GM23338 (cell line): ENCODE results near the gene MYOM1. TPM values are rescaled to one million over a fixed set of nuclear protein-coding genes. Genes with fewer than 3 reads are reported as not detected.

Source experiments
- ATAC-seq: fragments of 200-7000 bp; cut with Tn5 transposase; 3 replicates; pipeline ENCODE4 v1.9.1; 2020
- DNase-seq: peaks from one replicate; pipeline ENCODE4 v3.0.0-alpha.2; 2015; ENCODE audit warnings: low spot score
- H2AFZ ChIP-seq: fragments of 200-600 bp; sonication (generic); 2 replicates; pipeline ENCODE4 v1.8.0; 2016; ENCODE audit warnings: antibody characterized with exemption, mild to moderate bottlenecking, moderate library complexity
- H3F3A ChIP-seq: fragments of 200-600 bp; sonication (generic); replicated peaks from 2 replicates; pipeline ENCODE4 v1.8.0; 2017; ENCODE audit warnings: antibody characterized with exemption, mixed run types, low read depth
- H3K27ac ChIP-seq: fragments of 200-600 bp; sonication (generic); 2 replicates; pipeline ENCODE4 v1.6.1; 2016; ENCODE audit warnings: low read depth
- H3K27me3 ChIP-seq: fragments of 200-600 bp; sonication (generic); 2 replicates; pipeline ENCODE4 v1.8.0; 2016; ENCODE audit warnings: mild to moderate bottlenecking, mixed run types, moderate library complexity; ENCODE audit not compliant: insufficient read depth
- H3K36me3 ChIP-seq: fragments of 200-600 bp; sonication (generic); 2 replicates; pipeline ENCODE4 v1.8.0; 2016; ENCODE audit warnings: mild to moderate bottlenecking; ENCODE audit not compliant: insufficient read depth
- H3K4me1 ChIP-seq: fragments of 200-600 bp; sonication (generic); 2 replicates; pipeline ENCODE4 v1.8.0; 2016; ENCODE audit warnings: mild to moderate bottlenecking, moderate library complexity; ENCODE audit not compliant: insufficient read depth
- H3K4me2 ChIP-seq: fragments of 200-600 bp; sonication (generic); 2 replicates; pipeline ENCODE4 v1.7.1; 2017; ENCODE audit warnings: mixed run types
- H3K4me3 ChIP-seq: fragments of 200-600 bp; sonication (generic); 2 replicates; pipeline ENCODE4 v1.6.1; 2016; ENCODE audit warnings: mixed run types
- H3K79me2 ChIP-seq: fragments of 200-600 bp; sonication (generic); replicated peaks from 2 replicates; pipeline ENCODE4 v1.8.0; 2017; ENCODE audit warnings: mild to moderate bottlenecking; ENCODE audit not compliant: insufficient read depth
- H3K9me2 ChIP-seq: fragments of 200-600 bp; sonication (generic); 2 replicates; pipeline ENCODE4 v1.8.0; 2017; ENCODE audit not compliant: insufficient read depth
- H4K20me1 ChIP-seq: fragments of 200-600 bp; sonication (generic); replicated peaks from 2 replicates; pipeline ENCODE4 v1.8.0; 2017; ENCODE audit warnings: mild to moderate bottlenecking; ENCODE audit not compliant: insufficient read depth
- H3K27ac Mint-ChIP-seq: 2 replicates; pipeline ENCODE4 v1.8.0; 2020; ENCODE audit warnings: inconsistent platforms, mild to moderate bottlenecking, moderate library complexity, mixed read lengths
- H3K27me3 Mint-ChIP-seq: 3 replicates; pipeline ENCODE4 v1.8.0; 2022; ENCODE audit warnings: low read depth, mild to moderate bottlenecking, moderate library complexity, mixed read lengths, inconsistent platforms; ENCODE audit not compliant: insufficient read depth, poor library complexity
- H3K36me3 Mint-ChIP-seq: 3 replicates; pipeline ENCODE4 v1.8.0; 2021; ENCODE audit warnings: low read depth, mild to moderate bottlenecking, inconsistent platforms, moderate library complexity, mixed read lengths
- H3K4me1 Mint-ChIP-seq: 3 replicates; pipeline ENCODE4 v1.8.0; 2020; ENCODE audit warnings: mild to moderate bottlenecking, inconsistent platforms, mixed read lengths
- H3K4me3 Mint-ChIP-seq: 3 replicates; pipeline ENCODE4 v1.8.0; 2021; ENCODE audit warnings: moderate library complexity, mild to moderate bottlenecking, inconsistent platforms, mixed read lengths
- H3K9me3 Mint-ChIP-seq: 3 replicates; pipeline ENCODE4 v1.8.0; 2020; ENCODE audit warnings: moderate library complexity, mild to moderate bottlenecking, inconsistent platforms, mixed read lengths
- CREB1 ChIP-seq: fragments of 250-450 bp; sonication (Bioruptor Pico); IDR thresholded peaks from 2 replicates; pipeline ENCODE4 v1.5.0; 2020; ENCODE audit warnings: low read depth, mild to moderate bottlenecking, moderate library complexity
- EZH2phosphoT487 ChIP-seq: fragments of 200-600 bp; sonication (generic); IDR thresholded peaks from one replicate; pipeline ENCODE4 v1.8.1; 2018; ENCODE audit warnings: antibody characterized with exemption; ENCODE audit not compliant: unreplicated experiment
- JUNB ChIP-seq: IDR thresholded peaks from one replicate; pipeline ENCODE4 v1.6.1; 2016; ENCODE audit warnings: antibody characterized with exemption; ENCODE audit not compliant: unreplicated experiment
- NANOG ChIP-seq: IDR thresholded peaks from 2 replicates; pipeline ENCODE4 v1.6.1; 2016; ENCODE audit warnings: antibody characterized with exemption, borderline replicate concordance
- POLR2AphosphoS5 ChIP-seq: IDR thresholded peaks from 2 replicates; pipeline ENCODE4 v1.6.1; 2016; ENCODE audit warnings: antibody characterized with exemption, low read depth
- STAT1 ChIP-seq: IDR thresholded peaks from one replicate; pipeline ENCODE4 v1.6.1; 2016; ENCODE audit warnings: antibody characterized with exemption; ENCODE audit not compliant: unreplicated experiment
- ZNF114 ChIP-seq: fragments of 250-450 bp; sonication (Bioruptor Pico); IDR thresholded peaks from 2 replicates; pipeline ENCODE4 v1.5.0; 2020; ENCODE audit warnings: mild to moderate bottlenecking, moderate library complexity
- ZNF331 ChIP-seq: fragments of 250-450 bp; sonication (Bioruptor Pico); IDR thresholded peaks from 2 replicates; pipeline ENCODE4 v1.5.0; 2020; ENCODE audit warnings: low read depth, mild to moderate bottlenecking, moderate library complexity
- polyA plus RNA-seq: library from polyadenylated mRNA; unstranded; fragments of >200 nt; fragmentation: Nextera tagmentation; extraction: Ambion mirVana; gene quantifications from 2 replicates; pipeline ENCODE4 v1.2.1, GENCODE V29; 2016
- total RNA-seq: library from RNA; depleted of rRNA; stranded (reverse); fragments of >200 nt; shearing (Covaris generic); gene quantifications from 2 replicates; pipeline ENCODE4 v1.2.3, GENCODE V29; 2014
- TF ChIP-seq, protein P1 (sequence below), 2 experiments: fragments of 200-600 bp in 1 of 2; sonication (generic) in 1 of 2; conservative IDR thresholded peaks; 2 replicates each; pipeline versions ENCODE4 v1.5.1 to v1.6.1; 2016 to 2017; ENCODE audit warnings: antibody characterized with exemption in 2 of 2, low read depth in 2 of 2, mild to moderate bottlenecking in 2 of 2, moderate library complexity in 1 of 2
- TF ChIP-seq, protein P2 (sequence below): IDR thresholded peaks from 2 replicates; pipeline ENCODE4 v1.6.1; 2016; ENCODE audit warnings: antibody characterized with exemption
- TF ChIP-seq, protein P3 (sequence below): IDR thresholded peaks from one replicate; pipeline ENCODE4 v1.6.1; 2018; ENCODE audit warnings: antibody characterized with exemption; ENCODE audit not compliant: unreplicated experiment

Gene MYOM1
- total and polyA plus RNA-seq, 2 experiments from 2014 or later, result 0.27 to 0.38 TPM

DNA sequence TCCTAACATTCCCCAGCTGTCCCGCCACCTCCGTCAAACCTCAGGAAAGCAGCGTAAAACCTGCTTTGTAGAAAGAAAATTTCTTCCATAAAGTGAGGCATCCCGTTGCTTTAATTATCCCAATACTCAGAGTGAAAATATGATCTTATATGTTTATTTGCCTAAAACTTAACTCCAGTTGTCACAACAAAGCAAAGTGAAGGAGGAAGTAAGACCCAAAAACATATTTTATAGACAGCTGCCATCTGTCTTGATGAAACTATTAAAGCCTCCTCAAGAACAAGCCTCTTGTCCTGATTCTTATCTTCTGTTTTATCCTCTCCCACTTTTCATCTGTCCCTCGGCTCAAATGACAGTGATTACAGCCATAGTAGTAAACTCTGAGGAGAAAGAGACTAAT is 177.9 kb downstream of the MYOM1 start:
- DNase-seq, result no peak
- Mint-ChIP-seq H3K27ac (no peak overlapping the region), H3K36me3 (no peaks in the 10 kb centered on the region), H3K4me3 (no peak overlapping the region), H3K9me3 (no peaks in the 10 kb centered on the region), H3K4me1 (peaks cover 5% of the 10 kb centered on the region; the same call in 2 of the 3 replicates), H3K27me3 (peaks cover 2% of the 10 kb centered on the region)
- H3K4me3 ChIP-seq, result no peak overlapping the region
- no peaks in the 10 kb centered on the region for H3K4me1 ChIP-seq
- H3F3A ChIP-seq, result no peaks in the 10 kb centered on the region
- no peak for TF ChIP-seq CREB1 (CRISPR knock-in tag)
- no peak for TF ChIP-seq ZNF114 (CRISPR knock-in tag)
- no peak for TF ChIP-seq STAT1
- TF ChIP-seq, protein P1, sequence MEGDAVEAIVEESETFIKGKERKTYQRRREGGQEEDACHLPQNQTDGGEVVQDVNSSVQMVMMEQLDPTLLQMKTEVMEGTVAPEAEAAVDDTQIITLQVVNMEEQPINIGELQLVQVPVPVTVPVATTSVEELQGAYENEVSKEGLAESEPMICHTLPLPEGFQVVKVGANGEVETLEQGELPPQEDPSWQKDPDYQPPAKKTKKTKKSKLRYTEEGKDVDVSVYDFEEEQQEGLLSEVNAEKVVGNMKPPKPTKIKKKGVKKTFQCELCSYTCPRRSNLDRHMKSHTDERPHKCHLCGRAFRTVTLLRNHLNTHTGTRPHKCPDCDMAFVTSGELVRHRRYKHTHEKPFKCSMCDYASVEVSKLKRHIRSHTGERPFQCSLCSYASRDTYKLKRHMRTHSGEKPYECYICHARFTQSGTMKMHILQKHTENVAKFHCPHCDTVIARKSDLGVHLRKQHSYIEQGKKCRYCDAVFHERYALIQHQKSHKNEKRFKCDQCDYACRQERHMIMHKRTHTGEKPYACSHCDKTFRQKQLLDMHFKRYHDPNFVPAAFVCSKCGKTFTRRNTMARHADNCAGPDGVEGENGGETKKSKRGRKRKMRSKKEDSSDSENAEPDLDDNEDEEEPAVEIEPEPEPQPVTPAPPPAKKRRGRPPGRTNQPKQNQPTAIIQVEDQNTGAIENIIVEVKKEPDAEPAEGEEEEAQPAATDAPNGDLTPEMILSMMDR (conservative IDR thresholded peaks at IDR 0.05; ENCODE audit: low read depth in 2 of 2), result no peak
- TF ChIP-seq JUNB, result no peak
- TF ChIP-seq, protein P2, sequence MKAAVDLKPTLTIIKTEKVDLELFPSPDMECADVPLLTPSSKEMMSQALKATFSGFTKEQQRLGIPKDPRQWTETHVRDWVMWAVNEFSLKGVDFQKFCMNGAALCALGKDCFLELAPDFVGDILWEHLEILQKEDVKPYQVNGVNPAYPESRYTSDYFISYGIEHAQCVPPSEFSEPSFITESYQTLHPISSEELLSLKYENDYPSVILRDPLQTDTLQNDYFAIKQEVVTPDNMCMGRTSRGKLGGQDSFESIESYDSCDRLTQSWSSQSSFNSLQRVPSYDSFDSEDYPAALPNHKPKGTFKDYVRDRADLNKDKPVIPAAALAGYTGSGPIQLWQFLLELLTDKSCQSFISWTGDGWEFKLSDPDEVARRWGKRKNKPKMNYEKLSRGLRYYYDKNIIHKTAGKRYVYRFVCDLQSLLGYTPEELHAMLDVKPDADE, result no peak
- TF ChIP-seq, protein P3, sequence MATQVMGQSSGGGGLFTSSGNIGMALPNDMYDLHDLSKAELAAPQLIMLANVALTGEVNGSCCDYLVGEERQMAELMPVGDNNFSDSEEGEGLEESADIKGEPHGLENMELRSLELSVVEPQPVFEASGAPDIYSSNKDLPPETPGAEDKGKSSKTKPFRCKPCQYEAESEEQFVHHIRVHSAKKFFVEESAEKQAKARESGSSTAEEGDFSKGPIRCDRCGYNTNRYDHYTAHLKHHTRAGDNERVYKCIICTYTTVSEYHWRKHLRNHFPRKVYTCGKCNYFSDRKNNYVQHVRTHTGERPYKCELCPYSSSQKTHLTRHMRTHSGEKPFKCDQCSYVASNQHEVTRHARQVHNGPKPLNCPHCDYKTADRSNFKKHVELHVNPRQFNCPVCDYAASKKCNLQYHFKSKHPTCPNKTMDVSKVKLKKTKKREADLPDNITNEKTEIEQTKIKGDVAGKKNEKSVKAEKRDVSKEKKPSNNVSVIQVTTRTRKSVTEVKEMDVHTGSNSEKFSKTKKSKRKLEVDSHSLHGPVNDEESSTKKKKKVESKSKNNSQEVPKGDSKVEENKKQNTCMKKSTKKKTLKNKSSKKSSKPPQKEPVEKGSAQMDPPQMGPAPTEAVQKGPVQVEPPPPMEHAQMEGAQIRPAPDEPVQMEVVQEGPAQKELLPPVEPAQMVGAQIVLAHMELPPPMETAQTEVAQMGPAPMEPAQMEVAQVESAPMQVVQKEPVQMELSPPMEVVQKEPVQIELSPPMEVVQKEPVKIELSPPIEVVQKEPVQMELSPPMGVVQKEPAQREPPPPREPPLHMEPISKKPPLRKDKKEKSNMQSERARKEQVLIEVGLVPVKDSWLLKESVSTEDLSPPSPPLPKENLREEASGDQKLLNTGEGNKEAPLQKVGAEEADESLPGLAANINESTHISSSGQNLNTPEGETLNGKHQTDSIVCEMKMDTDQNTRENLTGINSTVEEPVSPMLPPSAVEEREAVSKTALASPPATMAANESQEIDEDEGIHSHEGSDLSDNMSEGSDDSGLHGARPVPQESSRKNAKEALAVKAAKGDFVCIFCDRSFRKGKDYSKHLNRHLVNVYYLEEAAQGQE, result no peak
- no peak for TF ChIP-seq NANOG
- TF ChIP-seq EZH2phosphoT487, result no peak
- no peaks in the 10 kb centered on the region for H3K79me2 ChIP-seq
- no peak for ATAC-seq
- H3K27me3 ChIP-seq, result no peaks in the 10 kb centered on the region
- H3K9me2 ChIP-seq, result no peaks in the 10 kb centered on the region
- H3K4me2 ChIP-seq, result no peak overlapping the region
- no peaks in the 10 kb centered on the region for H4K20me1 ChIP-seq
- no peak overlapping the region for H3K27ac ChIP-seq
- H3K36me3 ChIP-seq, result no peaks in the 10 kb centered on the region
- H2AFZ ChIP-seq, result no peak overlapping the region

DNA sequence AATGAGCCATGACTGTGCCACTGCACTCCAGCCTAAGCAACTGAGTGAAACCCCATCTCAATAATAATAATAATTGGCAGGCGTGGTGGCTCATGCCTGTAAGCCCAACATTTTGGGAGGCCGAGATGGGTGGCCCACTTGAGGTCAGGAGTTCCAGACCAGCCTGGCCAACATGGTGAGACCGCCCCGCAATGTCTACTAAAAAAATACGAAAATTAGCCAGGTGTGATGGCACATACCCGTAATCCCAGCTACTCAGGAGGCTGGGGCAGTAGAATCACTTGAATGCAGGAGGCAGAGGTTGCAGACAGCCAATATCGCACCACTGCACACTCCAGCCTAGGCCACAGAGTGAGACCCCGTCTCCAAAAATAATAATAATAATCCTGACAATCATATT is 178.9 kb downstream of the MYOM1 start:
- H3K36me3 Mint-ChIP-seq, result no peaks in the 10 kb centered on the region
- no peak for ATAC-seq
- TF ChIP-seq ZNF331 (CRISPR knock-in tag) (no peak), JUNB (no peak), NANOG (no peak), POLR2AphosphoS5 (no peak), ZNF114 (CRISPR knock-in tag) (no peak)
- TF ChIP-seq, protein P2, result no peak
- TF ChIP-seq, protein P3, result no peak

More for the DNA sequence above, 178.9 kb downstream of the MYOM1 start:
- no peak overlapping the region for H3K4me2 ChIP-seq
- no peaks in the 10 kb centered on the region for H4K20me1 ChIP-seq
- no peak overlapping the region for H3K4me3 Mint-ChIP-seq
- no peak overlapping the region for H3K4me3 ChIP-seq
- peaks cover 2% of the 10 kb centered on the region for H3K27me3 Mint-ChIP-seq
- H3K4me1 Mint-ChIP-seq, result peaks cover 5% of the 10 kb centered on the region; the same call in 2 of the 3 replicates
- H3K27ac ChIP-seq, result no peak overlapping the region
- H3K27ac Mint-ChIP-seq, result no peak overlapping the region
- no peaks in the 10 kb centered on the region for H3F3A ChIP-seq
- no peaks in the 10 kb centered on the region for H3K9me3 Mint-ChIP-seq
- no peaks in the 10 kb centered on the region for H3K79me2 ChIP-seq
- no peaks in the 10 kb centered on the region for H3K4me1 ChIP-seq
- H2AFZ ChIP-seq, result no peak overlapping the region
- H3K36me3 ChIP-seq, result no peaks in the 10 kb centered on the region
- H3K9me2 ChIP-seq, result no peaks in the 10 kb centered on the region
- DNase-seq, result no peak
- no peaks in the 10 kb centered on the region for H3K27me3 ChIP-seq
